Smooth muscle cell (in vitro differentiated cells): ENCODE measurements around the gene PTPRM. TPM values are rescaled to one million over a fixed set of nuclear protein-coding genes. Genes with fewer than 3 reads are reported as not detected.

Experiments
- DNase-seq: peaks from one replicate; lab custom pipeline; 2025; ENCODE audit not compliant: unreplicated experiment; lab: John Stamatoyannopoulos, UW
- H2AFZ ChIP-seq: fragments of 200-600 bp; sonication (generic); 2 replicates; pipeline ENCODE4 v1.6.0; 2016; ENCODE audit warnings: antibody characterized with exemption, low read depth, mild to moderate bottlenecking
- H3F3A ChIP-seq: fragments of 200-600 bp; sonication (generic); 2 replicates; pipeline ENCODE4 v1.6.0; 2017; ENCODE audit warnings: antibody characterized with exemption, low read depth
- H3K27ac ChIP-seq: fragments of 200-600 bp; sonication (generic); 2 replicates; pipeline ENCODE4 v1.5.1; 2016; ENCODE audit warnings: low read depth, mild to moderate bottlenecking
- H3K27me3 ChIP-seq: fragments of 200-600 bp; sonication (generic); 2 replicates; pipeline ENCODE4 v1.6.1; 2016; ENCODE audit warnings: low read depth, mild to moderate bottlenecking
- H3K36me3 ChIP-seq: fragments of 200-600 bp; sonication (generic); 2 replicates; pipeline ENCODE4 v1.5.1; 2016; ENCODE audit warnings: low read depth
- H3K4me1 ChIP-seq: fragments of 200-600 bp; sonication (generic); 2 replicates; pipeline ENCODE4 v1.5.1; 2016; ENCODE audit warnings: low read depth
- H3K4me2 ChIP-seq: fragments of 200-600 bp; sonication (generic); 2 replicates; pipeline ENCODE4 v1.6.0; 2016; ENCODE audit warnings: mild to moderate bottlenecking
- H3K4me3 ChIP-seq: fragments of 200-600 bp; sonication (generic); 2 replicates; pipeline ENCODE4 v1.5.1; 2016; ENCODE audit warnings: mild to moderate bottlenecking
- H3K79me2 ChIP-seq: fragments of 200-600 bp; sonication (generic); 2 replicates; pipeline ENCODE4 v1.6.0; 2016; ENCODE audit warnings: low read depth, mild to moderate bottlenecking
- H3K9ac ChIP-seq: fragments of 200-600 bp; sonication (generic); 2 replicates; pipeline ENCODE4 v1.6.0; 2016; ENCODE audit warnings: low read depth
- H3K9me3 ChIP-seq: fragments of 200-600 bp; sonication (generic); replicated peaks from 2 replicates; pipeline ENCODE4 v1.5.1; 2016; ENCODE audit warnings: low read depth
- H4K20me1 ChIP-seq: fragments of 200-600 bp; sonication (generic); 2 replicates; pipeline ENCODE4 v1.6.0; 2016; ENCODE audit warnings: low read depth
- CTCF ChIP-seq: fragments of 200-600 bp; sonication (generic); IDR thresholded peaks from 2 replicates; pipeline ENCODE4 v1.5.1; 2017; ENCODE audit warnings: borderline replicate concordance, mild to moderate bottlenecking, antibody characterized with exemption; ENCODE audit not compliant: insufficient read depth, poor library complexity, severe bottlenecking
- WGBS: methylation state at CpG from one replicate; pipeline ENCODE4 v1.1.7; 2016; ENCODE audit warnings: low lambda C conversion rate; 5-methylcytosine and 5-hydroxymethylcytosine counted together
- polyA plus RNA-seq: library from polyadenylated mRNA; unstranded; fragments of >200 nt; fragmentation: Nextera tagmentation; extraction: Ambion mirVana; gene quantifications from 2 replicates; pipeline ENCODE4 v1.2.1, GENCODE V29; 2016
- total RNA-seq: library from RNA; depleted of rRNA; stranded (reverse); fragments of >200 nt; gene quantifications from 2 replicates; pipeline ENCODE4 v1.2.3, GENCODE V29; 2014

PTPRM gene
- total and polyA plus RNA-seq, 2 experiments from 2014 or later: 57.5 to 115 TPM

- Histone ChIP-seq H3K27me3 (no peaks in the 10 kb centered on the region), H3K9me3 (no peaks in the 10 kb centered on the region), H3K27ac (no peak overlapping the region), H3K79me2 (peaks cover 67% of the 10 kb centered on the region), H3K4me2 (peak overlapping the region; percentile 50), H3K36me3 (no peaks in the 10 kb centered on the region), H2AFZ (no peak overlapping the region), H3K4me1 (peaks cover 41% of the 10 kb centered on the region), H3K9ac (no peak overlapping the region), H3F3A (no peaks in the 10 kb centered on the region), H4K20me1 (peaks cover 84% of the 10 kb centered on the region), H3K4me3 (no peak overlapping the region)
- no peak for DNase-seq
- WGBS: 84% methylated on average over 6 of the region's 6 CpGs
- no peak for TF ChIP-seq CTCF
Observed at GRCh38 chr18:7600036-7600435, 32.9 kb downstream of the PTPRM start.

- H3K36me3 ChIP-seq: no peaks in the 10 kb centered on the region
- H3K9me3 ChIP-seq: no peaks in the 10 kb centered on the region
- no peak overlapping the region for H3K27ac ChIP-seq
- TF ChIP-seq CTCF: no peak
- no peaks in the 10 kb centered on the region for H3F3A ChIP-seq
- 89% methylated on average over 13 of the region's 13 CpGs for WGBS
- DNase-seq: no peak
- no peak overlapping the region for H3K9ac ChIP-seq
- H2AFZ ChIP-seq: no peak overlapping the region
- no peak overlapping the region for H3K4me3 ChIP-seq
- H4K20me1 ChIP-seq: peaks cover 84% of the 10 kb centered on the region
- peaks cover 67% of the 10 kb centered on the region for H3K79me2 ChIP-seq
- peak overlapping the region; percentile 50 for H3K4me2 ChIP-seq
- peaks cover 41% of the 10 kb centered on the region for H3K4me1 ChIP-seq
- no peaks in the 10 kb centered on the region for H3K27me3 ChIP-seq
Observed at GRCh38 chr18:7600528-7601245, 33.6 kb downstream of the PTPRM start.

GRCh38 chr18:7601246-7601615 is 34.1 kb downstream of the PTPRM start:
- Histone ChIP-seq H3K9ac (no peak overlapping the region), H3K4me1 (peaks cover 41% of the 10 kb centered on the region), H3K4me2 (peak overlapping the region; percentile 50), H3K9me3 (no peaks in the 10 kb centered on the region), H3F3A (no peaks in the 10 kb centered on the region), H3K79me2 (peaks cover 67% of the 10 kb centered on the region), H3K27ac (peak overlapping the region; percentile 2), H3K4me3 (no peak overlapping the region), H3K27me3 (no peaks in the 10 kb centered on the region), H3K36me3 (no peaks in the 10 kb centered on the region), H4K20me1 (peaks cover 84% of the 10 kb centered on the region), H2AFZ (no peak overlapping the region)
- DNase-seq: no peak
- 41% methylated on average over 6 of the region's 6 CpGs for WGBS
- no peak for TF ChIP-seq CTCF

GRCh38 chr18:7601936-7602335 is 34.8 kb downstream of the PTPRM start:
- Histone ChIP-seq H3K36me3 (no peaks in the 10 kb centered on the region), H3K9ac (no peak overlapping the region), H3K4me2 (peak overlapping the region; percentile 50), H3K27me3 (no peaks in the 10 kb centered on the region), H3K9me3 (no peaks in the 10 kb centered on the region), H3K4me3 (no peak overlapping the region), H3K27ac (no peak overlapping the region), H3F3A (no peaks in the 10 kb centered on the region), H3K4me1 (peaks cover 45% of the 10 kb centered on the region), H4K20me1 (peaks cover 88% of the 10 kb centered on the region), H3K79me2 (peaks cover 67% of the 10 kb centered on the region), H2AFZ (no peak overlapping the region)
- no peak for DNase-seq
- TF ChIP-seq CTCF: no peak
- WGBS: 63% methylated on average over 3 of the region's 3 CpGs
